PC-3 (cell line): ENCODE measurements around the gene SKA3. TPM values are rescaled to one million over a fixed set of nuclear protein-coding genes. Genes with fewer than 3 reads are reported as not detected.

Experiments
- ATAC-seq: fragments of 200-7000 bp; cut with Tn5 transposase; 2 replicates; pipeline ENCODE4 v1.9.1; 2020; ENCODE audit warnings: mild to moderate bottlenecking, moderate library complexity
- BruUV-seq: library from RNA; stranded (reverse); fragments of 400-500 nt; replicated peaks from 2 replicates; lab custom pipeline; 2021; lab: Mats Ljungman, UMichigan
- CTCF ChIA-PET: fragments of 300-600 bp; sonication (Branson Sonifier 250); formaldehyde crosslinking; loops from one replicate; lab custom pipeline; 2022; ENCODE audit warnings: antibody characterized with exemption; lab: Charles Lee
- POLR2A ChIA-PET: fragments of 300-600 bp; sonication (Branson Sonifier 250); formaldehyde crosslinking; loops from one replicate; lab custom pipeline; 2022; ENCODE audit warnings: antibody characterized with exemption; ENCODE audit not compliant: unreplicated experiment; lab: Charles Lee
- DNase-seq: peaks from one replicate; pipeline ENCODE4 v3.0.0-alpha.2; 2015
- H2AFZ ChIP-seq: fragments of 300-600 bp; sonication (generic); 2 replicates; pipeline ENCODE4 v1.6.0; 2016; ENCODE audit warnings: antibody characterized with exemption, low read length
- H3F3A ChIP-seq: fragments of 300-600 bp; sonication (generic); one replicate; pipeline ENCODE4 v1.6.0; 2017; ENCODE audit warnings: antibody characterized with exemption, low read length, control low read depth, mild to moderate bottlenecking; ENCODE audit not compliant: unreplicated experiment
- H3K27ac ChIP-seq: fragments of 300-600 bp; sonication (generic); 2 replicates; pipeline ENCODE4 v1.5.1; 2016; ENCODE audit warnings: mild to moderate bottlenecking, low read length
- H3K27me3 ChIP-seq: fragments of 300-600 bp; sonication (generic); 2 replicates; pipeline ENCODE4 v1.6.1; 2016; ENCODE audit warnings: low read length, mixed read lengths
- H3K36me3 ChIP-seq: fragments of 300-600 bp; sonication (generic); 2 replicates; pipeline ENCODE4 v1.6.1; 2016; ENCODE audit warnings: low read depth, mixed run types, low read length, mixed read lengths
- H3K4me1 ChIP-seq: fragments of 300-600 bp; sonication (generic); 2 replicates; pipeline ENCODE4 v1.5.1; 2016; ENCODE audit warnings: low read length; ENCODE audit not compliant: insufficient read depth
- H3K4me2 ChIP-seq: fragments of 300-600 bp; sonication (generic); 2 replicates; pipeline ENCODE4 v1.6.0; 2016; ENCODE audit warnings: low read length
- H3K4me3 ChIP-seq: fragments of 300-600 bp; sonication (generic); 2 replicates; pipeline ENCODE4 v1.5.1; 2016; ENCODE audit warnings: mild to moderate bottlenecking, low read length, mixed read lengths
- H3K79me2 ChIP-seq: fragments of 300-600 bp; sonication (generic); 2 replicates; pipeline ENCODE4 v1.6.1; 2017; ENCODE audit warnings: low read length, mixed read lengths
- H3K9ac ChIP-seq: fragments of 300-600 bp; sonication (generic); 2 replicates; pipeline ENCODE4 v1.6.0; 2016; ENCODE audit warnings: mild to moderate bottlenecking, low read length
- H3K9me2 ChIP-seq: fragments of 300-600 bp; sonication (generic); replicated peaks from 2 replicates; pipeline ENCODE4 v1.6.1; 2016; ENCODE audit warnings: mixed run types, low read length, mixed read lengths
- H3K9me3 ChIP-seq: fragments of 300-600 bp; sonication (generic); 2 replicates; pipeline ENCODE4 v1.6.1; 2016; ENCODE audit warnings: low read length, mixed read lengths
- H4K20me1 ChIP-seq: fragments of 300-600 bp; sonication (generic); 2 replicates; pipeline ENCODE4 v1.6.1; 2016; ENCODE audit warnings: low read length, mixed read lengths
- CTCF ChIP-seq: fragments of 300-600 bp; sonication (generic); conservative IDR thresholded peaks from 2 replicates; pipeline ENCODE4 v1.5.1; 2017; ENCODE audit warnings: antibody characterized with exemption, low read depth, mild to moderate bottlenecking, low read length
- EZH2 ChIP-seq: fragments of 300-600 bp; sonication (generic); IDR thresholded peaks from one replicate; pipeline ENCODE4 v1.6.1; 2017; ENCODE audit warnings: antibody characterized with exemption, mild to moderate bottlenecking, low read length; ENCODE audit not compliant: unreplicated experiment
- EZH2phosphoT487 ChIP-seq: fragments of 300-600 bp; sonication (generic); IDR thresholded peaks from 2 replicates; pipeline ENCODE4 v1.6.1; 2018; ENCODE audit warnings: mild to moderate bottlenecking, antibody characterized with exemption, low read length, borderline replicate concordance
- intact Hi-C: fragments of 100-400 bp; cut with micrococcal nuclease; formaldehyde crosslinking; loops from 2 replicates; pipeline ENCODE4 v1.9.0; 2023
- total RNA-seq: library from RNA; depleted of rRNA; stranded (reverse); fragments of >200 nt; gene quantifications from 2 replicates; pipeline ENCODE4 v1.2.3, GENCODE V29; 2014

The SKA3 gene
- total RNA-seq, 1 experiment from 2014 or later = 32.4 TPM

GRCh38 chr13:21116141-21116540, 60.2 kb downstream of the SKA3 start:
- no peak for TF ChIP-seq EZH2
- TF ChIP-seq EZH2phosphoT487 = no peak
- TF ChIP-seq CTCF = no peak
- Histone ChIP-seq H3F3A (no peaks in the 10 kb centered on the region), H3K4me1 (no peaks in the 10 kb centered on the region), H2AFZ (no peak overlapping the region), H3K9me2 (0 out of 2 replicates have a peak, but pooled peaks cover 3% of the 10 kb centered on the region), H3K36me3 (no peaks in the 10 kb centered on the region), H3K9me3 (no peaks in the 10 kb centered on the region), H3K79me2 (no peaks in the 10 kb centered on the region), H3K27ac (no peak overlapping the region), H4K20me1 (no peaks in the 10 kb centered on the region), H3K9ac (no peak overlapping the region), H3K4me3 (no peak overlapping the region), H3K4me2 (no peak overlapping the region), H3K27me3 (no peaks in the 10 kb centered on the region)
- ATAC-seq (no peak), DNase-seq (no peak)
- BruUV-seq = no TSS peak
- intact Hi-C loops = no loop called here
- ChIA-PET POLR2A (no interaction called here), CTCF (no interaction called here)

GRCh38 chr13:21115231-21115630, 61.1 kb downstream of the SKA3 start:
- no peak overlapping the region for H3K9ac ChIP-seq
- H3K27ac ChIP-seq = no peak overlapping the region
- TF ChIP-seq EZH2phosphoT487 (no peak), EZH2 (no peak), CTCF (no peak)
- H3K36me3 ChIP-seq = no peaks in the 10 kb centered on the region
- no TSS peak for BruUV-seq
- DNase-seq (no peak), ATAC-seq (no peak)
- no peak overlapping the region for H3K4me3 ChIP-seq
- intact Hi-C loops = no loop called here
- H4K20me1 ChIP-seq = no peaks in the 10 kb centered on the region
- no peaks in the 10 kb centered on the region for H3K27me3 ChIP-seq
- H3K79me2 ChIP-seq = no peaks in the 10 kb centered on the region
- H3F3A ChIP-seq = no peaks in the 10 kb centered on the region
- no peaks in the 10 kb centered on the region for H3K4me1 ChIP-seq
- no peak overlapping the region for H3K4me2 ChIP-seq
- ChIA-PET POLR2A (no interaction called here), CTCF (no interaction called here)
- H2AFZ ChIP-seq = no peak overlapping the region
- no peaks in the 10 kb centered on the region for H3K9me3 ChIP-seq
- 0 out of 2 replicates have a peak, but pooled peaks cover 3% of the 10 kb centered on the region for H3K9me2 ChIP-seq

GRCh38 chr13:21111546-21111945, 64.8 kb downstream of the SKA3 start:
- ChIA-PET CTCF (interaction anchor here (0.7 kb wide), 1 partner anchor 22 kb away, joined by 3 read pairs; no protein-coding TSS in a partner anchor), POLR2A (no interaction called here)
- Histone ChIP-seq H3K79me2 (no peaks in the 10 kb centered on the region), H3K4me1 (peaks cover under 1% of the 10 kb centered on the region; the same call in 1 of the 2 replicates), H2AFZ (no peak overlapping the region), H3K9me3 (no peaks in the 10 kb centered on the region), H3K4me3 (no peak overlapping the region), H3K36me3 (no peaks in the 10 kb centered on the region), H4K20me1 (no peaks in the 10 kb centered on the region), H3K9me2 (no peaks in the 10 kb centered on the region), H3K4me2 (no peak overlapping the region), H3K9ac (no peak overlapping the region), H3K27ac (no peak overlapping the region), H3F3A (no peaks in the 10 kb centered on the region), H3K27me3 (no peaks in the 10 kb centered on the region)
- BruUV-seq = no TSS peak
- DNase-seq (no peak), ATAC-seq (no peak)
- intact Hi-C loops = loop anchor here (1.0 to 2.0 kb wide), 2 partner anchors 69 to 169 kb away; no protein-coding TSS in a partner anchor
- TF ChIP-seq EZH2phosphoT487 (no peak), CTCF (no peak), EZH2 (no peak)
